Activated B cell treated with CpG ODN at 0.5 μM for 24 hours (primary cell): ENCODE results near the gene ANKRD13B. TPM values are rescaled to one million over a fixed set of nuclear protein-coding genes. Genes with fewer than 3 reads are reported as not detected.

ENCODE experiments used
- ATAC-seq: fragments of 200-7000 bp; cut with Tn5 transposase; one replicate; pipeline ENCODE4 v1.10.0; 2021; ENCODE audit warnings: low read depth, mild to moderate bottlenecking, moderate library complexity
- CTCF ChIA-PET: fragments of 350-600 bp; sonication (Branson Sonifier 250); formaldehyde crosslinking; loops from one replicate; lab custom pipeline; 2021; ENCODE audit warnings: antibody characterized with exemption; lab: Charles Lee
- POLR2A ChIA-PET: fragments of 350-600 bp; sonication (Branson Sonifier 250); formaldehyde crosslinking; loops from one replicate; lab custom pipeline; 2021; ENCODE audit warnings: antibody characterized with exemption; lab: Charles Lee
- DNase-seq: peaks from one replicate; pipeline ENCODE4 v3.0.0; 2022
- H3K27ac Mint-ChIP-seq: one replicate; pipeline ENCODE4 v1.8.0; 2020; ENCODE audit warnings: mixed read lengths
- H3K27me3 Mint-ChIP-seq: one replicate; pipeline ENCODE4 v1.8.0; 2021; ENCODE audit warnings: mixed read lengths
- H3K36me3 Mint-ChIP-seq: one replicate; pipeline ENCODE4 v1.8.0; 2021; ENCODE audit warnings: low read depth, mixed read lengths
- H3K4me1 Mint-ChIP-seq: one replicate; pipeline ENCODE4 v1.8.0; 2021; ENCODE audit warnings: mixed read lengths
- H3K4me3 Mint-ChIP-seq: one replicate; pipeline ENCODE4 v1.8.0; 2020; ENCODE audit warnings: mild to moderate bottlenecking, mixed read lengths
- H3K9me3 Mint-ChIP-seq: one replicate; pipeline ENCODE4 v1.8.0; 2020; ENCODE audit warnings: mixed read lengths
- intact Hi-C: fragments of 100-400 bp; cut with micrococcal nuclease; formaldehyde crosslinking; loops from one replicate; pipeline ENCODE4 v1.15.1; 2024
- total RNA-seq: library from RNA; stranded (reverse); gene quantifications from 2 replicates; pipeline ENCODE4 v1.2.3, GENCODE V29; 2022
- TF ChIP-seq, protein P1 (sequence below): fragments of 200-600 bp; IDR thresholded peaks from one replicate; pipeline ENCODE4 v1.8.0; 2022; ENCODE audit warnings: antibody characterized with exemption, mild to moderate bottlenecking

Gene ANKRD13B
- total RNA-seq, 1 donor from 2014 or later: 3.5 TPM

GRCh38 chr17:29620779-29621500 lies 28.0 kb downstream of the ANKRD13B start:
- peak overlapping the region; percentile 50 for H3K4me3 Mint-ChIP-seq

GRCh38 chr17:29621751-29622194 lies 28.8 kb downstream of the ANKRD13B start:
- POLR2A ChIA-PET: interaction anchor here (0.9 to 2.1 kb wide), 2 partner anchors 8 to 40 kb away, joined by 3 to 10 read pairs; no protein-coding TSS in a partner anchor
- Mint-ChIP-seq H3K27ac (no peak overlapping the region), H3K27me3 (peaks cover 2% of the 10 kb centered on the region), H3K9me3 (no peaks in the 10 kb centered on the region), H3K4me1 (peaks cover 45% of the 10 kb centered on the region), H3K4me3 (peak overlapping the region; percentile 80), H3K36me3 (peaks cover 4% of the 10 kb centered on the region)
- intact Hi-C loops: loop anchor here (2.0 kb wide), 1 partner anchor 309 kb away; the partner anchor contains the start of gene SSH2
- no peak for DNase-seq
- TF ChIP-seq, protein P1, sequence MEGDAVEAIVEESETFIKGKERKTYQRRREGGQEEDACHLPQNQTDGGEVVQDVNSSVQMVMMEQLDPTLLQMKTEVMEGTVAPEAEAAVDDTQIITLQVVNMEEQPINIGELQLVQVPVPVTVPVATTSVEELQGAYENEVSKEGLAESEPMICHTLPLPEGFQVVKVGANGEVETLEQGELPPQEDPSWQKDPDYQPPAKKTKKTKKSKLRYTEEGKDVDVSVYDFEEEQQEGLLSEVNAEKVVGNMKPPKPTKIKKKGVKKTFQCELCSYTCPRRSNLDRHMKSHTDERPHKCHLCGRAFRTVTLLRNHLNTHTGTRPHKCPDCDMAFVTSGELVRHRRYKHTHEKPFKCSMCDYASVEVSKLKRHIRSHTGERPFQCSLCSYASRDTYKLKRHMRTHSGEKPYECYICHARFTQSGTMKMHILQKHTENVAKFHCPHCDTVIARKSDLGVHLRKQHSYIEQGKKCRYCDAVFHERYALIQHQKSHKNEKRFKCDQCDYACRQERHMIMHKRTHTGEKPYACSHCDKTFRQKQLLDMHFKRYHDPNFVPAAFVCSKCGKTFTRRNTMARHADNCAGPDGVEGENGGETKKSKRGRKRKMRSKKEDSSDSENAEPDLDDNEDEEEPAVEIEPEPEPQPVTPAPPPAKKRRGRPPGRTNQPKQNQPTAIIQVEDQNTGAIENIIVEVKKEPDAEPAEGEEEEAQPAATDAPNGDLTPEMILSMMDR: no peak
- ATAC-seq: no peak
- CTCF ChIA-PET: no interaction called here

More at GRCh38 chr17:29620779-29621500, 28.0 kb downstream of the ANKRD13B start:
- TF ChIP-seq, protein P1: no peak
- DNase-seq: no peak
- intact Hi-C loops: no loop called here
- Mint-ChIP-seq H3K4me1 (peaks cover 53% of the 10 kb centered on the region), H3K9me3 (no peaks in the 10 kb centered on the region), H3K27ac (no peak overlapping the region), H3K27me3 (peaks cover 2% of the 10 kb centered on the region), H3K36me3 (no peaks in the 10 kb centered on the region)
- ChIA-PET CTCF (no interaction called here), POLR2A (interaction anchor here (0.6 to 0.9 kb wide), 2 partner anchors 39 to 57 kb away, joined by 3 read pairs; no protein-coding TSS in a partner anchor)
- ATAC-seq: no peak

GRCh38 chr17:29622337-29623282 lies 29.7 kb downstream of the ANKRD13B start, which contains the start of gene CORO6:
Gene CORO6 (minus strand): TSS chr17:29622912. CDS start chr17:29621421, 1,491 bp downstream.
- no peaks in the 10 kb centered on the region for H3K27me3 Mint-ChIP-seq
- H3K36me3 Mint-ChIP-seq: peaks cover 6% of the 10 kb centered on the region
- intact Hi-C loops: loop anchor here (2.0 kb wide), 1 partner anchor 308 kb away; the partner anchor contains the start of gene SSH2
- peaks cover 37% of the 10 kb centered on the region for H3K4me1 Mint-ChIP-seq
- H3K9me3 Mint-ChIP-seq: no peaks in the 10 kb centered on the region
- ChIA-PET POLR2A (interaction anchor here (0.9 to 2.1 kb wide), 3 partner anchors 7 to 308 kb away, joined by 3 to 10 read pairs (median 4); partner anchors contain the start of gene SSH2), CTCF (interaction anchor here (1.0 to 1.9 kb wide), 3 partner anchors 17 to 185 kb away, joined by 3 to 7 read pairs (median 3); no protein-coding TSS in a partner anchor)
- ATAC-seq (peak; percentile 76), DNase-seq (peak; percentile 74)
- H3K4me3 Mint-ChIP-seq: peak within 1 kb of the TSS; percentile 80
- peak within 1 kb of the TSS; percentile 64 for H3K27ac Mint-ChIP-seq
- TF ChIP-seq, protein P1: no peak

DNA sequence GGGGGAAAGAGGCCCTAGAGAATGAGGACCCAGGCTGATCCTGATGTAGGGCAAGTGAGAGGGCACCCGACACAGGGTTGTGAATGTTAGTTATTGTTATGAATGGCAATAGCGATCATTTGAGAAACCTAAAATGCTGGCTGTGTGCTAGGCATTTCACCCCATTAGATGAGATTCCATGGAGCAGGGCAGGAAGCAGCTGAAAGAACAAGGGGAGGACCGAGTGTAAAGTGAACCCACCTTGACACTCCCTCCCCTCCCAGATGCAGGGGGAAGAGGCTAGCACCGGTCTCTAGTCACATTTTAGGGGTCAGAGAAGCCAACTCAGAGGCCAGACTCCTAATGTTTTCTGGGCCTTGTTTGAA lies 30.3 kb downstream of the ANKRD13B start:
- no peak for DNase-seq
- intact Hi-C loops: loop anchor here (2.0 kb wide), 1 partner anchor 308 kb away; the partner anchor contains the start of gene SSH2
- ChIA-PET POLR2A (interaction anchor here (0.9 to 2.1 kb wide), 3 partner anchors 8 to 307 kb away, joined by 3 to 10 read pairs (median 4); partner anchors contain the start of gene SSH2), CTCF (interaction anchor here (1.0 to 1.9 kb wide), 3 partner anchors 16 to 184 kb away, joined by 3 to 7 read pairs (median 3); no protein-coding TSS in a partner anchor)
- Mint-ChIP-seq H3K36me3 (peaks cover 10% of the 10 kb centered on the region), H3K4me3 (peak overlapping the region; percentile 80), H3K27ac (no peak overlapping the region), H3K27me3 (no peaks in the 10 kb centered on the region), H3K4me1 (peaks cover 39% of the 10 kb centered on the region), H3K9me3 (no peaks in the 10 kb centered on the region)
- TF ChIP-seq, protein P1: no peak
- no peak for ATAC-seq
